ENCODE results near the gene WWP2. TPM values are rescaled to one million over a fixed set of nuclear protein-coding genes. Genes with fewer than 3 reads are reported as not detected.
"Not testable (repeated sequence)": the region's sequence is repeated elsewhere in the genome, so short reads cannot be mapped to it uniquely, and the experiment has no call there.

WWP2 gene
- total RNA-seq, 1 donor from 2014 or later: 53.8 TPM

GRCh38 chr16:69787883-69788282, 25.8 kb downstream of the WWP2 start:
- H3K36me3 Mint-ChIP-seq (ENCODE audit: low read depth): peaks cover 19% of the 10 kb centered on the region
- H3K4me1 Mint-ChIP-seq (ENCODE audit: low read depth): no peaks in the 10 kb centered on the region
- H3K27ac Mint-ChIP-seq: no peak overlapping the region
- DNase-seq (ENCODE audit: low spot score): no peak
- intact Hi-C loops (cut with micrococcal nuclease): no loop called here
- H3K27me3 Mint-ChIP-seq (ENCODE audit: insufficient read depth): no peaks in the 10 kb centered on the region
- H3K4me3 Mint-ChIP-seq: no peak overlapping the region
- no peaks in the 10 kb centered on the region for H3K9me3 Mint-ChIP-seq

- not testable (repeated sequence) for H3K36me3 Mint-ChIP-seq (ENCODE audit: low read depth)
Measured at GRCh38 chr16:69791391-69791847, 29.3 kb downstream of the WWP2 start.

GRCh38 chr16:69793526-69793925, 31.4 kb downstream of the WWP2 start:
- intact Hi-C loops (cut with micrococcal nuclease): no loop called here
- H3K27me3 Mint-ChIP-seq (ENCODE audit: insufficient read depth): no peaks in the 10 kb centered on the region
- H3K27ac Mint-ChIP-seq: no peak overlapping the region
- no peak overlapping the region for H3K4me3 Mint-ChIP-seq
- H3K4me1 Mint-ChIP-seq (ENCODE audit: low read depth): no peaks in the 10 kb centered on the region
- DNase-seq (ENCODE audit: low spot score): no peak
- no peaks in the 10 kb centered on the region for H3K9me3 Mint-ChIP-seq
- peaks cover 1% of the 10 kb centered on the region for H3K36me3 Mint-ChIP-seq (ENCODE audit: low read depth)

More at GRCh38 chr16:69791391-69791847, 29.3 kb downstream of the WWP2 start:
- intact Hi-C loops (cut with micrococcal nuclease); H3K4me1 Mint-ChIP-seq (ENCODE audit: low read depth); H3K27ac Mint-ChIP-seq; H3K27me3 Mint-ChIP-seq (ENCODE audit: insufficient read depth); H3K9me3 Mint-ChIP-seq; DNase-seq (ENCODE audit: low spot score); H3K4me3 Mint-ChIP-seq: not testable (repeated sequence)

GRCh38 chr16:69794486-69794885, 32.4 kb downstream of the WWP2 start:
- DNase-seq (ENCODE audit: low spot score): no peak
- no peak overlapping the region for H3K27ac Mint-ChIP-seq
- no peak overlapping the region for H3K4me3 Mint-ChIP-seq
- H3K4me1 Mint-ChIP-seq (ENCODE audit: low read depth): no peaks in the 10 kb centered on the region
- intact Hi-C loops (cut with micrococcal nuclease): no loop called here
- no peaks in the 10 kb centered on the region for H3K27me3 Mint-ChIP-seq (ENCODE audit: insufficient read depth)
- peaks cover 5% of the 10 kb centered on the region for H3K36me3 Mint-ChIP-seq (ENCODE audit: low read depth)
- no peaks in the 10 kb centered on the region for H3K9me3 Mint-ChIP-seq

- H3K27me3 Mint-ChIP-seq (ENCODE audit: insufficient read depth): no peaks in the 10 kb centered on the region
- H3K9me3 Mint-ChIP-seq: no peaks in the 10 kb centered on the region
- DNase-seq (ENCODE audit: low spot score): peak; percentile 6
- H3K4me3 Mint-ChIP-seq: no peak overlapping the region
- H3K27ac Mint-ChIP-seq: no peak overlapping the region
- H3K4me1 Mint-ChIP-seq (ENCODE audit: low read depth): no peaks in the 10 kb centered on the region
- peaks cover 9% of the 10 kb centered on the region for H3K36me3 Mint-ChIP-seq (ENCODE audit: low read depth)
- intact Hi-C loops (cut with micrococcal nuclease): loop anchor here (1.0 kb wide), 1 partner anchor 134 kb away; no protein-coding TSS in a partner anchor
Measured at GRCh38 chr16:69796285-69797118, 34.4 kb downstream of the WWP2 start.

- no peak for DNase-seq (ENCODE audit: low spot score)
- Mint-ChIP-seq H3K36me3 (ENCODE audit: low read depth) (peaks cover 11% of the 10 kb centered on the region), H3K4me3 (no peak overlapping the region), H3K9me3 (no peaks in the 10 kb centered on the region), H3K27ac (no peak overlapping the region), H3K4me1 (ENCODE audit: low read depth) (no peaks in the 10 kb centered on the region), H3K27me3 (ENCODE audit: insufficient read depth) (no peaks in the 10 kb centered on the region)
- intact Hi-C loops (cut with micrococcal nuclease): no loop called here
Measured at GRCh38 chr16:69798466-69798865, 36.3 kb downstream of the WWP2 start.

- H3K9me3 Mint-ChIP-seq: no peaks in the 10 kb centered on the region
- intact Hi-C loops (cut with micrococcal nuclease): no loop called here
- DNase-seq (ENCODE audit: low spot score): no peak
- no peak overlapping the region for H3K4me3 Mint-ChIP-seq
- no peak overlapping the region for H3K27ac Mint-ChIP-seq
- peaks cover 14% of the 10 kb centered on the region for H3K36me3 Mint-ChIP-seq (ENCODE audit: low read depth)
- H3K4me1 Mint-ChIP-seq (ENCODE audit: low read depth): no peaks in the 10 kb centered on the region
- H3K27me3 Mint-ChIP-seq (ENCODE audit: insufficient read depth): no peaks in the 10 kb centered on the region
Measured at GRCh38 chr16:69799611-69800031, 37.5 kb downstream of the WWP2 start.

GRCh38 chr16:69804297-69804696, 42.2 kb downstream of the WWP2 start:
- peaks cover 12% of the 10 kb centered on the region for H3K36me3 Mint-ChIP-seq (ENCODE audit: low read depth)
- DNase-seq (ENCODE audit: low spot score): no peak
- intact Hi-C loops (cut with micrococcal nuclease): no loop called here
- H3K27ac Mint-ChIP-seq: no peak overlapping the region
- H3K4me3 Mint-ChIP-seq: no peak overlapping the region
- H3K4me1 Mint-ChIP-seq (ENCODE audit: low read depth): no peaks in the 10 kb centered on the region
- H3K27me3 Mint-ChIP-seq (ENCODE audit: insufficient read depth): no peaks in the 10 kb centered on the region
- H3K9me3 Mint-ChIP-seq: no peaks in the 10 kb centered on the region

- H3K27ac Mint-ChIP-seq; DNase-seq (ENCODE audit: low spot score); H3K4me3 Mint-ChIP-seq; H3K36me3 Mint-ChIP-seq (ENCODE audit: low read depth); H3K4me1 Mint-ChIP-seq (ENCODE audit: low read depth); H3K9me3 Mint-ChIP-seq; H3K27me3 Mint-ChIP-seq (ENCODE audit: insufficient read depth); intact Hi-C loops (cut with micrococcal nuclease): not testable (repeated sequence)
Measured at GRCh38 chr16:69806776-69807175, 44.6 kb downstream of the WWP2 start.

GRCh38 chr16:69812688-69813014, 50.5 kb downstream of the WWP2 start:
- DNase-seq (ENCODE audit: low spot score): no peak
- intact Hi-C loops (cut with micrococcal nuclease): no loop called here
- H3K27me3 Mint-ChIP-seq (ENCODE audit: insufficient read depth): no peaks in the 10 kb centered on the region
- no peaks in the 10 kb centered on the region for H3K4me1 Mint-ChIP-seq (ENCODE audit: low read depth)
- H3K36me3 Mint-ChIP-seq (ENCODE audit: low read depth): peaks cover 5% of the 10 kb centered on the region
- H3K27ac Mint-ChIP-seq: no peak overlapping the region
- H3K4me3 Mint-ChIP-seq: no peak overlapping the region
- peaks cover 2% of the 10 kb centered on the region for H3K9me3 Mint-ChIP-seq

GRCh38 chr16:69814078-69814477, 51.9 kb downstream of the WWP2 start:
- no peaks in the 10 kb centered on the region for H3K27me3 Mint-ChIP-seq (ENCODE audit: insufficient read depth)
- H3K9me3 Mint-ChIP-seq: peaks cover 5% of the 10 kb centered on the region

GRCh38 chr16:69814561-69814960, 52.4 kb downstream of the WWP2 start:
- H3K27ac Mint-ChIP-seq: no peak overlapping the region
- no peak for DNase-seq (ENCODE audit: low spot score)
- no peaks in the 10 kb centered on the region for H3K27me3 Mint-ChIP-seq (ENCODE audit: insufficient read depth)
- H3K9me3 Mint-ChIP-seq: peaks cover 5% of the 10 kb centered on the region
- peaks cover 14% of the 10 kb centered on the region for H3K36me3 Mint-ChIP-seq (ENCODE audit: low read depth)
- no peaks in the 10 kb centered on the region for H3K4me1 Mint-ChIP-seq (ENCODE audit: low read depth)
- no peak overlapping the region for H3K4me3 Mint-ChIP-seq
- intact Hi-C loops (cut with micrococcal nuclease): no loop called here

More at GRCh38 chr16:69814078-69814477, 51.9 kb downstream of the WWP2 start:
- DNase-seq (ENCODE audit: low spot score): no peak
- Mint-ChIP-seq H3K36me3 (ENCODE audit: low read depth) (peaks cover 14% of the 10 kb centered on the region), H3K4me3 (no peak overlapping the region), H3K4me1 (ENCODE audit: low read depth) (no peaks in the 10 kb centered on the region), H3K27ac (no peak overlapping the region)
- intact Hi-C loops (cut with micrococcal nuclease): no loop called here

GRCh38 chr16:69815216-69815883, 53.2 kb downstream of the WWP2 start:
- H3K4me1 Mint-ChIP-seq (ENCODE audit: low read depth); intact Hi-C loops (cut with micrococcal nuclease); DNase-seq (ENCODE audit: low spot score); H3K27ac Mint-ChIP-seq; H3K9me3 Mint-ChIP-seq; H3K27me3 Mint-ChIP-seq (ENCODE audit: insufficient read depth); H3K4me3 Mint-ChIP-seq: not testable (repeated sequence)
- H3K36me3 Mint-ChIP-seq (ENCODE audit: low read depth): peaks cover 13% of the 10 kb centered on the region

All from activated T-helper 1 cell treated with anti-CD3 and anti-CD28 coated beads, Interleukin-12 subunit alpha, Interleukin-12 subunit beta, Interleukin-2, Interleukin-4 antibody, amounts not matched to agents 30 ng/mL and 10 ng/mL and 1 ng/mL, durations not matched to agents 14 hours and 24 hours and 36 hours (primary cell).